Measurements from ENCODE around the gene VWA3B. TPM values are rescaled to one million over a fixed set of nuclear protein-coding genes. Genes with fewer than 3 reads are reported as not detected.

VWA3B gene
- polyA plus RNA-seq, 1 donor (not counting 4 experiments of a cell fraction or from before 2014, with no cell fraction given) = not detected

DNA sequence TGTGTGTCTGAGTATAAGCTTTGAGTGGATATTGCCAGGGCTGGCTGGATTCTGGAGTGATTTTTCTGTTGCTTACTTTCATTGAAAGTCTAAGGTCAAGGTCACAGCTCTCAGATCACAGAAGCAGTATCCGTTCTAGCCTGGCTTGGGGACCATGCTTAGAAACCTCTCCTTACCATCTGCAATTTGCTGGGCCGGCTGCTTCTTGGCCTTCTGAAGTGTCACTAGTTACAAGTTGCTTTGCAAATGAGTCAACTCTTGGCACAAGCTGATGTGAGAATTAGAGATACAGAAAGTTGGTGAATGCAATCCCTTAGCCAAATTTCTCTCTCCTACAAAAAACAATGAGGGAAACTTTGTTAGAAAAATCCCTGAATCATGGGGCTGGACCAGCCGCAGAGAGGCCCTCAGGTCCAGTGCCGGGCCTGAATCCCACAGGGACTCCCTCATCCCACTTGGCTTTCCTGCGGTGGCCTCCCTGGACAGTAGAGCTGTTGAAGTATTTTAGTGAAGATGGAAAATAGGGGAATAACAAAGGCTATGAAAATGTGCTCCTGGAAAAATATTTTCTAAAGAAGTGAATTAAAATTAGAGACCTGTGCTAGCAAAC lies 166.6 kb downstream of the VWA3B start:
- Histone ChIP-seq H2AFZ (ENCODE audit: control insufficient read depth, low read length) (no peak overlapping the region), H3K27me3 (ENCODE audit: control insufficient read depth, extremely low read depth, insufficient read depth, low read length) (no peaks in the 10 kb centered on the region), H3K9me1 (ENCODE audit: control insufficient read depth, extremely low read depth, insufficient read depth, low read length) (no peaks in the 10 kb centered on the region), H3K4me2 (ENCODE audit: control insufficient read depth, extremely low read depth, insufficient read depth, low read depth, low read length) (no peak overlapping the region), H3K4me3 (ENCODE audit: control insufficient read depth in 2 of 3, extremely low read depth in 1 of 3, insufficient read depth in 2 of 3, low read depth in 1 of 3, low read length in 3 of 3) (no peak overlapping the region), H4K20me1 (ENCODE audit: control insufficient read depth, extremely low read depth, insufficient read depth, low read length) (no peaks in the 10 kb centered on the region), H3K36me3 (ENCODE audit: control insufficient read depth in 2 of 2, extremely low read depth in 1 of 2, insufficient read depth in 2 of 2, low read length in 2 of 2) (no peaks in the 10 kb centered on the region), H3K27ac (ENCODE audit: control insufficient read depth, insufficient read depth, low read length) (no peak overlapping the region), H3K79me2 (ENCODE audit: control insufficient read depth, insufficient read depth, low read length) (no peaks in the 10 kb centered on the region), H3K9me3 (ENCODE audit: control insufficient read depth, low read depth, low read length) (no peaks in the 10 kb centered on the region), H3K9ac (ENCODE audit: control insufficient read depth, extremely low read depth, insufficient read depth, low read length) (no peak overlapping the region), H3K4me1 (ENCODE audit: control insufficient read depth, extremely low read depth, insufficient read depth, low read length) (no peaks in the 10 kb centered on the region)
- TF ChIP-seq, protein P1, sequence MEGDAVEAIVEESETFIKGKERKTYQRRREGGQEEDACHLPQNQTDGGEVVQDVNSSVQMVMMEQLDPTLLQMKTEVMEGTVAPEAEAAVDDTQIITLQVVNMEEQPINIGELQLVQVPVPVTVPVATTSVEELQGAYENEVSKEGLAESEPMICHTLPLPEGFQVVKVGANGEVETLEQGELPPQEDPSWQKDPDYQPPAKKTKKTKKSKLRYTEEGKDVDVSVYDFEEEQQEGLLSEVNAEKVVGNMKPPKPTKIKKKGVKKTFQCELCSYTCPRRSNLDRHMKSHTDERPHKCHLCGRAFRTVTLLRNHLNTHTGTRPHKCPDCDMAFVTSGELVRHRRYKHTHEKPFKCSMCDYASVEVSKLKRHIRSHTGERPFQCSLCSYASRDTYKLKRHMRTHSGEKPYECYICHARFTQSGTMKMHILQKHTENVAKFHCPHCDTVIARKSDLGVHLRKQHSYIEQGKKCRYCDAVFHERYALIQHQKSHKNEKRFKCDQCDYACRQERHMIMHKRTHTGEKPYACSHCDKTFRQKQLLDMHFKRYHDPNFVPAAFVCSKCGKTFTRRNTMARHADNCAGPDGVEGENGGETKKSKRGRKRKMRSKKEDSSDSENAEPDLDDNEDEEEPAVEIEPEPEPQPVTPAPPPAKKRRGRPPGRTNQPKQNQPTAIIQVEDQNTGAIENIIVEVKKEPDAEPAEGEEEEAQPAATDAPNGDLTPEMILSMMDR (optimal IDR thresholded peaks at IDR 0.05 in 1 of 3, IDR thresholded peaks at IDR 0.05 in 1 of 3, conservative IDR thresholded peaks at IDR 0.05 in 1 of 3; ENCODE audit: extremely low read depth in 1 of 3, insufficient read depth in 2 of 3, low read length in 3 of 3) = no peak
- TF ChIP-seq EZH2 (IDR thresholded peaks at IDR 0.05; ENCODE audit: low read length) = no peak
- dilution Hi-C loops (cut with MboI; ENCODE audit: extremely low pct_ligation_motif_present, low sequenced_read_pairs) = no loop called here
- FAIRE-seq (no peak), DNase-seq (ENCODE audit: low read depth, low spot score) (no peak)

DNA sequence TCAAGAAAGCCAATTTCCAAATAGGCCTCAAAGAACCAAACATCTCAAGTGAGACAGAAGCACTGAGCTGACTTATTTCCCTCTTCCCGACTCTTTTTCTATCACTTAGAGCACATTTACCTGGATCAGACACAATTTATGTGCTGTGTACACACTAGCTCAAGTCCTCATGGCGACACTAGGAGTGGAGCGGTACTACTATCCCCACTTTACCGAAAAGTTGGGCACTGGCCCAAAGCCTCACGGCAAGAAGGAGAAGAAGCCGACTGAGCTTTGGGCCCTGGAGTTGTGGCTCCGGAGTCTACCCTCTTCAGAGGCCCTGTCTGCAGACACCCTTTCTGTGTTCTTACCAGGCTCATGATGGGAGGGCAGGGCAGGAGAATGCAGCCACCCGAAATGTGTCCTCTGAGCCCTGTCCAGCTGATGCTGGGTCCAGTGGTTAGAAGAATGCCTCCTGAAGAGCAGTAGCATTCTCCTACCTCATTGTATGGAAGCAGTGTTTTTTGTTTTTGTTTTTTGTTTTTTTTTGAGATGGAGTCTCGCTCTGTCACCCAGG lies 167.6 kb downstream of the VWA3B start:
- Histone ChIP-seq H3K79me2 (ENCODE audit: control insufficient read depth, insufficient read depth, low read length) (no peaks in the 10 kb centered on the region), H3K36me3 (ENCODE audit: control insufficient read depth in 2 of 2, extremely low read depth in 1 of 2, insufficient read depth in 2 of 2, low read length in 2 of 2) (no peaks in the 10 kb centered on the region), H3K9me1 (ENCODE audit: control insufficient read depth, extremely low read depth, insufficient read depth, low read length) (no peaks in the 10 kb centered on the region), H3K9ac (ENCODE audit: control insufficient read depth, extremely low read depth, insufficient read depth, low read length) (no peak overlapping the region), H3K9me3 (ENCODE audit: control insufficient read depth, low read depth, low read length) (no peaks in the 10 kb centered on the region), H3K4me1 (ENCODE audit: control insufficient read depth, extremely low read depth, insufficient read depth, low read length) (no peaks in the 10 kb centered on the region), H2AFZ (ENCODE audit: control insufficient read depth, low read length) (no peak overlapping the region), H3K27ac (ENCODE audit: control insufficient read depth, insufficient read depth, low read length) (no peak overlapping the region), H3K4me2 (ENCODE audit: control insufficient read depth, extremely low read depth, insufficient read depth, low read depth, low read length) (no peak overlapping the region), H3K27me3 (ENCODE audit: control insufficient read depth, extremely low read depth, insufficient read depth, low read length) (no peaks in the 10 kb centered on the region), H3K4me3 (ENCODE audit: control insufficient read depth in 2 of 3, extremely low read depth in 1 of 3, insufficient read depth in 2 of 3, low read depth in 1 of 3, low read length in 3 of 3) (no peak overlapping the region), H4K20me1 (ENCODE audit: control insufficient read depth, extremely low read depth, insufficient read depth, low read length) (no peaks in the 10 kb centered on the region)
- dilution Hi-C loops (cut with MboI; ENCODE audit: extremely low pct_ligation_motif_present, low sequenced_read_pairs) = no loop called here
- FAIRE-seq = no peak
- DNase-seq (ENCODE audit: low read depth, low spot score) = no peak
- TF ChIP-seq, protein P1 (optimal IDR thresholded peaks at IDR 0.05 in 1 of 3, IDR thresholded peaks at IDR 0.05 in 1 of 3, conservative IDR thresholded peaks at IDR 0.05 in 1 of 3; ENCODE audit: extremely low read depth in 1 of 3, insufficient read depth in 2 of 3, low read length in 3 of 3) = no peak
- TF ChIP-seq EZH2 (IDR thresholded peaks at IDR 0.05; ENCODE audit: low read length) = no peak

All from keratinocyte (primary cell).